Bronchial epithelial cell (primary cell): ENCODE data around the gene DDAH1. TPM values are rescaled to one million over a fixed set of nuclear protein-coding genes. Genes with fewer than 3 reads are reported as not detected.

Source experiments
- DNase-seq: peaks from one replicate; pipeline ENCODE4 v3.0.0-alpha.2; 2010; ENCODE audit warnings: low read depth
- FAIRE-seq: peaks from 2 replicates; lab custom pipeline; 2011; peaks lifted over from hg19 to GRCh38; lab: Jason Lieb, UNC
- H3K27me3 ChIP-seq: 2 replicates; pipeline ENCODE4 v1.5.1; 2011; ENCODE audit warnings: low read length; ENCODE audit not compliant: control insufficient read depth, insufficient read depth
- H3K36me3 ChIP-seq: 2 replicates; pipeline ENCODE4 v1.5.1; 2011; ENCODE audit warnings: low read length; ENCODE audit not compliant: control insufficient read depth, insufficient read depth
- H3K4me3 ChIP-seq: 2 replicates; pipeline ENCODE4 v1.5.1; 2011; ENCODE audit warnings: mild to moderate bottlenecking, low read depth, low read length, control low read depth
- CTCF ChIP-seq: IDR thresholded peaks from 2 replicates; pipeline ENCODE4 v1.5.1; 2011; ENCODE audit warnings: mild to moderate bottlenecking, moderate library complexity, low read length, control low read depth, inconsistent platforms; ENCODE audit not compliant: insufficient read depth, severe bottlenecking
- total RNA-seq: library from RNA; depleted of rRNA; stranded (reverse); fragments of >200 nt; gene quantifications from 2 replicates; pipeline ENCODE4 v1.2.1, GENCODE V29; 2014

DDAH1 gene
- total RNA-seq, 1 donor from 2014 or later = 1.6 TPM

- no peak for TF ChIP-seq CTCF
- Histone ChIP-seq H3K4me3 (no peak overlapping the region), H3K36me3 (no peaks in the 10 kb centered on the region), H3K27me3 (no peaks in the 10 kb centered on the region)
- no peak for FAIRE-seq
- peak; percentile 46 for DNase-seq
These were observed 121.2 kb downstream of the DDAH1 start for GRCh38 chr1:85343612-85344255.

GRCh38 chr1:85343213-85343611 lies 121.7 kb downstream of the DDAH1 start:
- no peak for TF ChIP-seq CTCF
- FAIRE-seq = no peak

GRCh38 chr1:85342207-85342606 lies 122.8 kb downstream of the DDAH1 start:
- no peak overlapping the region for H3K4me3 ChIP-seq
- peak; percentile 45 for DNase-seq
- no peaks in the 10 kb centered on the region for H3K27me3 ChIP-seq
- FAIRE-seq = no peak
- no peak for TF ChIP-seq CTCF
- no peaks in the 10 kb centered on the region for H3K36me3 ChIP-seq

More at GRCh38 chr1:85343213-85343611, 121.7 kb downstream of the DDAH1 start:
- H3K27me3 ChIP-seq = no peaks in the 10 kb centered on the region
- no peaks in the 10 kb centered on the region for H3K36me3 ChIP-seq
- DNase-seq = no peak
- H3K4me3 ChIP-seq = no peak overlapping the region

- DNase-seq = no peak
- TF ChIP-seq CTCF = no peak
- Histone ChIP-seq H3K4me3 (no peak overlapping the region), H3K36me3 (no peaks in the 10 kb centered on the region), H3K27me3 (no peaks in the 10 kb centered on the region)
- FAIRE-seq = no peak
These were observed 124.5 kb downstream of the DDAH1 start for GRCh38 chr1:85340427-85340826.

- FAIRE-seq (no peak), DNase-seq (no peak)
- Histone ChIP-seq H3K4me3 (no peak overlapping the region), H3K27me3 (no peaks in the 10 kb centered on the region), H3K36me3 (no peaks in the 10 kb centered on the region)
- TF ChIP-seq CTCF = no peak
These were observed 125.1 kb downstream of the DDAH1 start for GRCh38 chr1:85339656-85340399.
